Brain microvascular endothelial cell (primary cell): ENCODE results near the gene PSMC4.
A peak's percentile ranks its signal among the peaks of the same experiment; 100 is the strongest.

ENCODE experiments used
- DNase-seq: peaks from one replicate; pipeline ENCODE4 v3.0.0-alpha.2; 2020
- H3K27ac ChIP-seq: fragments of 250-450 bp; sonication (Bioruptor Pico); 2 replicates; pipeline ENCODE4 v1.5.1; 2020; ENCODE audit warnings: mild to moderate bottlenecking, moderate library complexity
- H3K27me3 ChIP-seq: fragments of 250-450 bp; sonication (Bioruptor Pico); replicated peaks from 2 replicates; pipeline ENCODE4 v1.5.1; 2020; ENCODE audit warnings: mild to moderate bottlenecking
- H3K36me3 ChIP-seq: fragments of 250-450 bp; sonication (Bioruptor Pico); replicated peaks from 2 replicates; pipeline ENCODE4 v1.5.1; 2020; ENCODE audit warnings: mild to moderate bottlenecking
- H3K4me3 ChIP-seq: 2 replicates; pipeline ENCODE4 v1.5.1; 2011; ENCODE audit warnings: low read depth, mild to moderate bottlenecking, control low read depth, low read length, moderate library complexity
- in situ Hi-C: cut with HindIII; loops from 2 replicates; pipeline ENCODE4 v1.10.0; 2017; ENCODE audit warnings: low sequenced_read_pairs, low pct_ligation_motif_present
- TF ChIP-seq, protein P1 (sequence below): IDR thresholded peaks from 2 replicates; pipeline ENCODE4 v1.5.1; 2011; ENCODE audit warnings: low read depth, mild to moderate bottlenecking, moderate library complexity, low read length, control low read depth, inconsistent platforms; ENCODE audit errors: missing control alignments

Gene PSMC4

DNA sequence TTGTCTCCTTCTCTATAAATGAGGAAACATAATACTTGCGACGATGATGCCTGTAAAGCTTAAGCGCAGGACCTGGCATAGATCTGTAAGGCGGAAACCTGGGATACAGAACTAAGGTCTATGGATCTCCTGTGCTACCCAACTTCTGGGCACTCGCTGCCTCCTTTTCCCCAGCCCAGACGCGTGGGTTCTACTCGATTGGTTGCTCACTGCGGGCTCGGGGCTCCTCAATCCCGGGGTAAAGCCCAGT, 615 bp upstream of the PSMC4 start:
- DNase-seq, result no peak
- H3K27ac ChIP-seq, result peak overlapping the region; percentile 73
- TF ChIP-seq, protein P1, sequence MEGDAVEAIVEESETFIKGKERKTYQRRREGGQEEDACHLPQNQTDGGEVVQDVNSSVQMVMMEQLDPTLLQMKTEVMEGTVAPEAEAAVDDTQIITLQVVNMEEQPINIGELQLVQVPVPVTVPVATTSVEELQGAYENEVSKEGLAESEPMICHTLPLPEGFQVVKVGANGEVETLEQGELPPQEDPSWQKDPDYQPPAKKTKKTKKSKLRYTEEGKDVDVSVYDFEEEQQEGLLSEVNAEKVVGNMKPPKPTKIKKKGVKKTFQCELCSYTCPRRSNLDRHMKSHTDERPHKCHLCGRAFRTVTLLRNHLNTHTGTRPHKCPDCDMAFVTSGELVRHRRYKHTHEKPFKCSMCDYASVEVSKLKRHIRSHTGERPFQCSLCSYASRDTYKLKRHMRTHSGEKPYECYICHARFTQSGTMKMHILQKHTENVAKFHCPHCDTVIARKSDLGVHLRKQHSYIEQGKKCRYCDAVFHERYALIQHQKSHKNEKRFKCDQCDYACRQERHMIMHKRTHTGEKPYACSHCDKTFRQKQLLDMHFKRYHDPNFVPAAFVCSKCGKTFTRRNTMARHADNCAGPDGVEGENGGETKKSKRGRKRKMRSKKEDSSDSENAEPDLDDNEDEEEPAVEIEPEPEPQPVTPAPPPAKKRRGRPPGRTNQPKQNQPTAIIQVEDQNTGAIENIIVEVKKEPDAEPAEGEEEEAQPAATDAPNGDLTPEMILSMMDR, result no peak
- peaks cover 26% of the 10 kb centered on the region for H3K36me3 ChIP-seq
- no peaks in the 10 kb centered on the region for H3K27me3 ChIP-seq
- in situ Hi-C loops, result no loop called here
- H3K4me3 ChIP-seq, result peak overlapping the region; percentile 97

DNA sequence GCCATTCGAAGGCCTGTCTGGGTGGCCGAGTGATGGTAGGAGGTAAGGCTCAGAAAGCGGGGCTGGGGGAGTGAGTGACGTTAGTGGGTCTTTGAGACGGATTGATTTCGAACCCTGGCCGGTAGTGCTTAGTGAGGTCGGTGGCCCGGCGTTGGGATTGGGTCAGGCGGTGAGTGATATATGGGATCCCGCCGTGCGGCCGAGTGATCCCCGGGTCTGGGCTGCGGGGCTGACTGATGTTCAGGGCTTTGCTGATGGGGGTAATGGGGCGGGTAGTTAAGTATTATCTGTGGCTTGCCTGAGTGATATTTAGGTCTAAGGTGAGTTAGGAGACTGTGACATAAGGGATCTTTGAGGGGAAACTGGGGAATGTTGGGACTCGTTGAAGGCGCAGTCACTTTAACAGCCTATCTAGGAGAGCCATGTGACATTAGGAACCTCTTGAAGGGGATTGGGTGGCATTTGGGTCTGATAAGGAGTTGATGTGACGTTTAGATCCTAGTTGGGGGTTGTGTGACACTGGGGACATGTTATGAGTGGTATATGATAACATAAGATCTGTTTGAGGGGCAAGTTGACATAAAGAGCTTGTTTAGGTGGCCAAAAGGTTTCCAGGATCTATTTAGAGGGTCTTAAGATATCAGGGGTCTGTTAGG, 543 bp downstream of the PSMC4 start:
- in situ Hi-C loops, result no loop called here
- peak; percentile 16 for DNase-seq
- Histone ChIP-seq H3K27me3 (no peaks in the 10 kb centered on the region), H3K36me3 (peaks cover 31% of the 10 kb centered on the region), H3K4me3 (peak overlapping the region; percentile 97), H3K27ac (peak overlapping the region; percentile 87)
- TF ChIP-seq, protein P1, result no peak

DNA sequence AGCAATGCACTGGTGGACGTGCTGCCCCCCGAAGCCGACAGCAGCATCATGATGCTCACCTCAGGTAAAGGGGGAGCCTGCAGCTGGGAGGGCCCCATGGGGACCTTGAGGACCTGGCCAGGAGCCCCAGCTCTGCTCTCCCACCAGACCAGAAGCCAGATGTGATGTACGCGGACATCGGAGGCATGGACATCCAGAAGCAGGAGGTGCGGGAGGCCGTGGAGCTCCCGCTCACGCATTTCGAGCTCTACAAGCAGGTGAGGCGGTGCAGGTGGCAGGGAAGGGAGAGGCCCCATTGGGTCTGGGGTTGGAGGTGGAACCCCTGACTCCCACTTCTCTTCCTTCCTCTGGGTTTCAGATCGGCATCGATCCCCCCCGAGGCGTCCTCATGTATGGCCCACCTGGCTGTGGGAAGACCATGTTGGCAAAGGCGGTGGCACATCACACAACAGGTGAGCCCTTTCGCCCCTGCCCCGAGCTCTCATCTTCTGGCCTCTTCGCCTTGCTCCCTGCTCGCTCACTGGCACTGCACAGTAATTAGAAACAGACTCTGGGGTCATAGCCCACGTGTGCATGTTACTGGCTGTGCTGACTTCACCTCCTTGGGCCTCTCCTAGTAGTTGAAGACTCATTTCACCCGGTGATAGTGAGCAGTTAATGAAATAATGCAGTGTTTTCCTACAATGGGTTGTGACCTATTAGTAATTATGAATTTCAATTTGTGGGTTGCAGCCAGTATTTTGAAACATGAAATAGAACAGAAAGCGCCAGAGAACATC, 3.6 kb downstream of the PSMC4 start:
- Histone ChIP-seq H3K27me3 (no peaks in the 10 kb centered on the region), H3K27ac (no peak overlapping the region), H3K4me3 (no peak overlapping the region), H3K36me3 (peaks cover 59% of the 10 kb centered on the region)
- TF ChIP-seq, protein P1, result no peak
- DNase-seq, result no peak
- in situ Hi-C loops, result no loop called here

DNA sequence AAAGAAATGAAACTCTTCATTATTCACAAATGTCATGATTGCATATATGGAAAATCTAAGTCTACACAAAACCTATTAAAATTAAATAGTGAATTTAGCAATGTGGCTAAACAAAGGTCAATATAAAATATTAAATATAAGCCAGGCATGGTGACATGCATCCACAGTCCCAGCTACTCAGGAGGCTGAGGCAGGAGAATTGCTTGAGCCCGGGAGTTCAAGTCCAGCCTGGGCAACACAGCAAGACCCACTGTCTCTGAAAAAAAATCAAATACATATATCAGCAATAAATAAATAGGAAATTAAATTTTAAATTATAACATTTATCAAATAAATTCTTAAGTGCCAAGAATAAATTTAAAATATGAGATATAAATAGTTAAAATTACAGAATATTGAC, 11.9 kb downstream of the PSMC4 start:
- no peaks in the 10 kb centered on the region for H3K27me3 ChIP-seq
- H3K36me3 ChIP-seq, result peaks cover 44% of the 10 kb centered on the region
- TF ChIP-seq, protein P1, result no peak
- in situ Hi-C loops, result no loop called here
- no peak for DNase-seq
- no peak overlapping the region for H3K27ac ChIP-seq
- no peak overlapping the region for H3K4me3 ChIP-seq

- TF ChIP-seq, protein P1, result no peak
- Histone ChIP-seq H3K27me3 (no peaks in the 10 kb centered on the region), H3K27ac (no peak overlapping the region), H3K36me3 (peaks cover 35% of the 10 kb centered on the region), H3K4me3 (no peak overlapping the region)
- in situ Hi-C loops, result no loop called here
- no peak for DNase-seq
Observed at GRCh38 chr19:39983695-39984300, 12.8 kb downstream of the PSMC4 start.
